ENCODE measurements around the gene CD40LG.

CD40LG gene

DNA sequence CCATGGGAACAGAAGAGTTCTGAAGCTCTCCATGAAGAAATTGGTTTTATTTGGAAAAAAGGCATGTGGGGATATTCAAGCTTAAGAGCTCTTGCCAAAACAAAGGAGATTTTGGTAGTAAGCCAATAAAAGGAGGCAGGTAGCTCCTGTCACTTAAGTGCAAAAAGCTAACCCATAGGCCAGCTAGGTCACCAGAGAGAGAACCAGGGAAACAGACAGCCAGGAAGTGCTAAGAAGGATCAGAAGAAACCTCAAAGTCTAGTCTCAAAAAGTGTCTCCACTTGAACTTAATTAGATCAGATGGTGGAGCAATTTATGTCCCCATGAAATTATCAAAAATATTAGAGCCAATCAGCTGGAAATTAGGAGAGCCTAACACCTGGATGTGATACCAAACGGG lies 49.2 kb downstream of the CD40LG start:
- DNase-seq (ENCODE audit: low read depth in 2 of 2), result no peak

DNA sequence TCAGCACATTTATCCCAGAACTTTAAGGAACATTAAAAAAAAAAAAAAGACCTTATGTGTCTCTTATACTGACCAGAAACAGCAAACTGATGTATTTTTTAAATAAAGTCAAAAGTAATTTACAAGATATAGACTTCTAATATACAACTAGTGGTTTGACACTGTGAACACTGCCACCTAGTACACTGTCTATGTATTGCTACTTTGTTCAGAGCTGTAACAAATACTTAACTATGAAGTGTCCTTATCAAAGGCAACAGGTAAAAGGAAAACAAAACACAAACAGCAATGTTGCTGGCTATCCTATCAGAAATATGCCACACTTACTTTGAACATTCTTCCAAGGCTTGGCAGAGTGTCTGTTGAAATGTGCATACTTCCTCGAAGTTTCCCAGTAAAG lies 60.4 kb downstream of the CD40LG start:
- no peak for DNase-seq (ENCODE audit: low read depth in 2 of 2)
